ENCODE measurements around the gene KCNV2.

DNA sequence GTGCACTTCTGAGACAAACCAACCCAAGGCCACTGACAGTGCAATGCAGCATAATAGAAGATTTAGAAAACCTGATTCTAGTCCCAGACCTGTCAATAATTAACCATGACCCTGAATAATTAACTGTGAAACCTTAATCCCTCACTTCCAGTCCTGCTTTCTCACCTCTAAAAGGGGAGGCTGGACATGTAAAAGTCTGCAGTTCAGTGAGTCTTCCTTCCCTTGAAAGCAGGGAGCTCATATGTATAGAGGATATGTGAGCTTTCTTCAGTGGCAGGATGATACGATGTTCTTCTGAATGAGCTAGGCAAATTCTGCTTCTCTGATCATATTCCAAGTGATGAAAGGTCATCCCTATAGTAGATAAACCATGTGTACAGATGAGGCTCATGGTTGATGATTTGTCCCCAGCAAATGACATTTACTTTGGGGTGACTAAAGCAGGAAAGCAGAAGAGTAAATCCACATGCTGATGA lies 2.9 kb downstream of the KCNV2 start:
- TF ChIP-seq, protein P1, sequence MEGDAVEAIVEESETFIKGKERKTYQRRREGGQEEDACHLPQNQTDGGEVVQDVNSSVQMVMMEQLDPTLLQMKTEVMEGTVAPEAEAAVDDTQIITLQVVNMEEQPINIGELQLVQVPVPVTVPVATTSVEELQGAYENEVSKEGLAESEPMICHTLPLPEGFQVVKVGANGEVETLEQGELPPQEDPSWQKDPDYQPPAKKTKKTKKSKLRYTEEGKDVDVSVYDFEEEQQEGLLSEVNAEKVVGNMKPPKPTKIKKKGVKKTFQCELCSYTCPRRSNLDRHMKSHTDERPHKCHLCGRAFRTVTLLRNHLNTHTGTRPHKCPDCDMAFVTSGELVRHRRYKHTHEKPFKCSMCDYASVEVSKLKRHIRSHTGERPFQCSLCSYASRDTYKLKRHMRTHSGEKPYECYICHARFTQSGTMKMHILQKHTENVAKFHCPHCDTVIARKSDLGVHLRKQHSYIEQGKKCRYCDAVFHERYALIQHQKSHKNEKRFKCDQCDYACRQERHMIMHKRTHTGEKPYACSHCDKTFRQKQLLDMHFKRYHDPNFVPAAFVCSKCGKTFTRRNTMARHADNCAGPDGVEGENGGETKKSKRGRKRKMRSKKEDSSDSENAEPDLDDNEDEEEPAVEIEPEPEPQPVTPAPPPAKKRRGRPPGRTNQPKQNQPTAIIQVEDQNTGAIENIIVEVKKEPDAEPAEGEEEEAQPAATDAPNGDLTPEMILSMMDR (IDR thresholded peaks at IDR 0.05), result no peak
- TF ChIP-seq POLR2A (IDR thresholded peaks at IDR 0.05), result no peak
